Activated CD4-positive, alpha-beta T cell treated with anti-CD3 and anti-CD28 coated beads for 36 hours (primary cell): ENCODE data around the gene XPC. TPM values are rescaled to one million over a fixed set of nuclear protein-coding genes. Genes with fewer than 3 reads are reported as not detected.
"Not testable (repeated sequence)": the region's sequence is repeated elsewhere in the genome, so short reads cannot be mapped to it uniquely, and the experiment has no call there.

Source experiments
- ATAC-seq: fragments of 200-7000 bp; cut with Tn5 transposase; one replicate; pipeline ENCODE4 v1.10.0; 2021; ENCODE audit warnings: mild to moderate bottlenecking, moderate library complexity
- CTCF ChIA-PET: fragments of 350-600 bp; sonication (Branson Sonifier 250); formaldehyde crosslinking; loops from one replicate; lab custom pipeline; 2021; ENCODE audit warnings: antibody characterized with exemption; lab: Charles Lee
- POLR2A ChIA-PET: fragments of 350-600 bp; sonication (Branson Sonifier 250); formaldehyde crosslinking; loops from one replicate; lab custom pipeline; 2021; ENCODE audit warnings: antibody characterized with exemption, inconsistent platforms; lab: Charles Lee
- DNase-seq: peaks from one replicate; pipeline ENCODE4 v3.0.0-alpha.2; 2020
- H3K27ac Mint-ChIP-seq: one replicate; pipeline ENCODE4 v1.8.0; 2021; ENCODE audit warnings: mixed read lengths
- H3K27me3 Mint-ChIP-seq: one replicate; pipeline ENCODE4 v1.8.0; 2021; ENCODE audit warnings: mixed read lengths
- H3K36me3 Mint-ChIP-seq: one replicate; pipeline ENCODE4 v1.8.0; 2021; ENCODE audit warnings: low read depth, mixed read lengths
- H3K4me1 Mint-ChIP-seq: one replicate; pipeline ENCODE4 v1.8.0; 2021; ENCODE audit warnings: mixed read lengths
- H3K4me3 Mint-ChIP-seq: one replicate; pipeline ENCODE4 v1.8.0; 2021; ENCODE audit warnings: mild to moderate bottlenecking, moderate library complexity, mixed read lengths
- H3K9me3 Mint-ChIP-seq: one replicate; pipeline ENCODE4 v1.8.0; 2021; ENCODE audit warnings: low read depth, mixed read lengths
- intact Hi-C, 2 experiments: fragments of 100-400 bp; cut with DNase I in 1 of 2; cut with micrococcal nuclease in 1 of 2; formaldehyde crosslinking; loops; one replicate each; pipeline versions ENCODE4 v1.14.2 to v1.15.1; 2022 to 2024; cut with DNase I, micrococcal nuclease
- total RNA-seq, 2 experiments: library from RNA; stranded (reverse); gene quantifications; one replicate each; pipeline ENCODE4 v1.2.3, GENCODE V29; 2021

XPC gene
- total RNA-seq, 2 experiments from 2014 or later: 24.3 to 24.7 TPM

DNA sequence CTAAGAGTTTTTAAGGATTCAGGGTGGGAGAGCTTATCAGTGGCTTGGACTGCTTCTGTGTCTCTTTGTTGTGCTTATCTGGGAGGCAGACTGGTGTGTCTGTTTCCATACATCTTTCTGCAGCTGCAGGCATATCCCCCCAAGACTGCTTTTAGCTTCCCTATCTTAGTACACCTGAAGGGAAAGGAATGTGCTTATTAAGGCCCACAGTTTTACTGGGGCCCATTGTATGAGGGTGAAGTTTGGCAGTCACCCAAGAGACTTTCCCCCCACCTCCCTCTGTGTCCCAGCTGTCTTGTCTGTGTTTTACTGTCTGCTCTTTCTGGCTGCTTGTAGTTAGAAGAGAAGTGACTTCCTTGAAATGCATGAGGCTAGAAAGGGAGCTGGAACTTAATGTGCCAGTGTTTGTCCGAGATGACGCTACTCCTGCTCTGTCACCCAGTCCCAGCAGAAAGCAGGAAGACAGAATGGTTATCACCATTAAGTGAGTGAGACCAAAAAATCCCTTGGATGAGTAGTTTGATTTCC, 57.4 kb downstream of the XPC start:
- not testable (repeated sequence) for DNase-seq, ATAC-seq

DNA sequence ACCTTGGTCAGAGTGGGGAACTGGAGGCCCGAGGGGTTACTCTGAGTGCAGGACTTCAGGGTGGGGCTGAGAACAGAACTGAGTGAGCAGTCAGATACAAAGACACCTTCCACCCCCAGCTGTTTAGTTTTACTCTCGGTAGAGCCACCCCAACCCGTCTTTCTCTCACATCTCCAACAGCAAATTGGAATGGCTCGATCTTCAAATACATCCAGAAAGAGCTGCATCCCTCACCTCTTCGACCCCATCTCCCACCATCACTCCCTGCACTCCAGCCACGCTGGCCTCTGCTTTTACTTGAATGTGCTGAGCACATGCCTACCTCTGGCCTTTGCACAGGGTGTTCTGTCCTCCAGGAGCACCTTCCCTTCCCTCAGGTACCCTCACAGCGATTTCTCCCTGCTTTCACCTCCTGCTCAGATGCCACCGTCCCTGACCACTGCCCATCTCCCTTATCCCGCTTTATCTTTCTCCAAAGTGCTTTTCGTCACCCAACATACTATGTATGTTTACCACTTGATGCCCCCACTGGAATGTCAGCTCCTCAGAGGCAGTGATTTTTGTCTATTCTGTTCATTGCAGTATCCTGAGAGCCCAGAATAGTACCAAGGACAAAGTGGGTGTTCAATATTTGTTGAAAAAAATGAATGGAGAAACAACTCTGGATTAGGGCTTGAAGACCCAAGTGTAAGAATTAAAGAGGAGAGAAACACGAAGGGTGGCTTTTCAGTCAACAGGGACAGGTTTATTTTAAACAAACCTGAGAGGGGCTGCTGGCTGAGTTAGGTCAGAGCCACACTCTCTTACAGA, 58.1 kb downstream of the XPC start:
- peaks cover 42% of the 10 kb centered on the region for H3K36me3 Mint-ChIP-seq
- intact Hi-C loops: loop anchor here in 1 of 2 experiments (5.0 to 10.0 kb wide), 4 partner anchors 468 to 1108 kb away; partner anchors contain the start of genes MRPS25 and NUP210
- POLR2A ChIA-PET: no interaction called here

More for the DNA sequence above, 57.4 kb downstream of the XPC start:
- POLR2A ChIA-PET: interaction anchor here (1.0 kb wide), 1 partner anchor 58 kb away, joined by 3 read pairs; the partner anchor contains the start of genes LSM3 and XPC
- intact Hi-C loops: loop anchor here in 1 of 2 experiments (5.0 to 10.0 kb wide), 4 partner anchors 469 to 1109 kb away; partner anchors contain the start of genes MRPS25 and NUP210
- not testable (repeated sequence) for H3K27me3 Mint-ChIP-seq, H3K4me3 Mint-ChIP-seq, H3K9me3 Mint-ChIP-seq, H3K27ac Mint-ChIP-seq
- H3K4me1 Mint-ChIP-seq: peaks cover 37% of the 10 kb centered on the region
- CTCF ChIA-PET: interaction anchor here (1.1 kb wide), 1 partner anchor 58 kb away, joined by 4 read pairs; the partner anchor contains the start of gene LSM3
- H3K36me3 Mint-ChIP-seq: peaks cover 41% of the 10 kb centered on the region

DNA sequence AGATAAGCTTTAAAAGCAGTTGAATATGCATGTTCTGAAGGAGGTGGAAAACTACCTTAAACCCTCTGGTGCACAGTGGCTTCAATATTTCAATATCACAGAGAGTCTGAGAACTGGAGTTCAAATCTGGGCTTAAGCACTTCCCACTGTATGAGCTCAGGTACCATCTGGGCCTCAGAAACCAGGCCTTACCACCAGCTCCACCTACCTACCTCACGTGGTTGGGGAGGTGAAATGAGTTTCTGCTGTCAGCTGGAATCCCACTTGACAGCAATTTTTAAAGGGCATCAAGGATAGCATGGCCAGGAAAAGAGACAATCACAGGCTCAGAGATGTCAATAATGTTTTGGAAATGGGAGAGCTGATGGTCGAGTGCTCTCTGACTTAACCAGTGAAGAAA, 58.8 kb downstream of the XPC start:
- intact Hi-C loops: loop anchor here in 1 of 2 experiments (5.0 to 10.0 kb wide), 4 partner anchors 467 to 1107 kb away; partner anchors contain the start of genes MRPS25 and NUP210

More for the DNA sequence above, 58.1 kb downstream of the XPC start:
- H3K4me3 Mint-ChIP-seq: no peak overlapping the region
- H3K9me3 Mint-ChIP-seq: no peaks in the 10 kb centered on the region
- H3K27ac Mint-ChIP-seq: peak overlapping the region; percentile 35
- H3K27me3 Mint-ChIP-seq: no peaks in the 10 kb centered on the region
- ATAC-seq (no peak), DNase-seq (no peak)
- CTCF ChIA-PET: no interaction called here
- peaks cover 35% of the 10 kb centered on the region for H3K4me1 Mint-ChIP-seq

DNA sequence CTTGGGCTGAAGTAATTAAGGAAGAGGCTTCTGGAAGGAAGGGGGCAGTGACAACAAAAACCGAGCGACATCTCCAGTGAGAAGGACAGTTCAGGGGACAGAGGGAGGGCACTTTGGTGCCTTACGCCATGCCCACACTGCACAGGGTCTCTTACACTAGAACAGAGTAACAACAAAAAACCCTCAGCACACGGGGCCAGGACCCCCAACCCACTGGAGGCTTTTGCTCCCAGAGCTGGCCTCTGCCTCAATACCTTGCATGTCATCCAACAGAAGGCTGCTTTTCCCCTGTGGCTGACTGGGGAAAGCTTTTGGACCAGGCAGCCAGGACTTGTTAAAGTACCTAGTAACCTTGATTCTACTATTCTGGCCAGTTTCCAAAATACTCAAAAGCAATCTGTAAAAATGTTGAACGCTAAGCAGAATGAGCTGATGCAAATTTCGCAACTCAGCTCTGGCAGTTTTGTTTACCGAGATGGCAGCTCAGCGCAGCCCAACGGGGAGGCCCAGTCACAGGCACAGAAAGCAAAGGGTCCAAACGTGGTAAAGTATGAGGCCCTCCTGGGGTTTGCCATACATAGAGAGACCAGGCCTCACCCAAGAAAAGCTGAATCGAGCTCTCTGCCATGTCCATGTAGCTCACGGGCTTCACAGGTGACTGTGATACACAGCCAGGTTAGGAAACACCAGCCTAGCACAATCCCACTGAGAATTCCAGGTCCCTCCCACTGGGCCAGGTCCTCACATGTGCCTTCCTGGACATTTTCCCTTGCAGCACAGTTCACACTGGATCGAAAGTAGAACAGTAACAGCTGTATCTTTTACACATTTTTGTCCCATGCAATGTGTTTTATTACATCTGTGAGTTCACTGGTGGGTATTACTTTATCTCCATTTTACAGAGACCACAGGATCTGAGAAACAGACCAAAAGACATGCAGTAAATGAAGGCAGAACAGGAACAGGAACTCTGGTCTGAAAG, 59.7 kb downstream of the XPC start:
- no peaks in the 10 kb centered on the region for H3K27me3 Mint-ChIP-seq
- ChIA-PET CTCF (interaction anchor here (0.8 kb wide), 1 partner anchor 71 kb away, joined by 3 read pairs; no protein-coding TSS in a partner anchor), POLR2A (no interaction called here)
- no peak overlapping the region for H3K27ac Mint-ChIP-seq
- intact Hi-C loops: no loop called here
- ATAC-seq (no peak), DNase-seq (no peak)
- peaks cover 49% of the 10 kb centered on the region for H3K36me3 Mint-ChIP-seq
- H3K9me3 Mint-ChIP-seq: no peaks in the 10 kb centered on the region
- H3K4me3 Mint-ChIP-seq: no peak overlapping the region
- peaks cover 32% of the 10 kb centered on the region for H3K4me1 Mint-ChIP-seq

More for the DNA sequence above, 58.8 kb downstream of the XPC start:
- Mint-ChIP-seq H3K4me3 (no peak overlapping the region), H3K9me3 (no peaks in the 10 kb centered on the region), H3K4me1 (peaks cover 35% of the 10 kb centered on the region), H3K36me3 (peaks cover 48% of the 10 kb centered on the region), H3K27ac (no peak overlapping the region), H3K27me3 (no peaks in the 10 kb centered on the region)
- ChIA-PET POLR2A (no interaction called here), CTCF (interaction anchor here (0.8 kb wide), 1 partner anchor 72 kb away, joined by 3 read pairs; no protein-coding TSS in a partner anchor)
- DNase-seq (no peak), ATAC-seq (no peak)

DNA sequence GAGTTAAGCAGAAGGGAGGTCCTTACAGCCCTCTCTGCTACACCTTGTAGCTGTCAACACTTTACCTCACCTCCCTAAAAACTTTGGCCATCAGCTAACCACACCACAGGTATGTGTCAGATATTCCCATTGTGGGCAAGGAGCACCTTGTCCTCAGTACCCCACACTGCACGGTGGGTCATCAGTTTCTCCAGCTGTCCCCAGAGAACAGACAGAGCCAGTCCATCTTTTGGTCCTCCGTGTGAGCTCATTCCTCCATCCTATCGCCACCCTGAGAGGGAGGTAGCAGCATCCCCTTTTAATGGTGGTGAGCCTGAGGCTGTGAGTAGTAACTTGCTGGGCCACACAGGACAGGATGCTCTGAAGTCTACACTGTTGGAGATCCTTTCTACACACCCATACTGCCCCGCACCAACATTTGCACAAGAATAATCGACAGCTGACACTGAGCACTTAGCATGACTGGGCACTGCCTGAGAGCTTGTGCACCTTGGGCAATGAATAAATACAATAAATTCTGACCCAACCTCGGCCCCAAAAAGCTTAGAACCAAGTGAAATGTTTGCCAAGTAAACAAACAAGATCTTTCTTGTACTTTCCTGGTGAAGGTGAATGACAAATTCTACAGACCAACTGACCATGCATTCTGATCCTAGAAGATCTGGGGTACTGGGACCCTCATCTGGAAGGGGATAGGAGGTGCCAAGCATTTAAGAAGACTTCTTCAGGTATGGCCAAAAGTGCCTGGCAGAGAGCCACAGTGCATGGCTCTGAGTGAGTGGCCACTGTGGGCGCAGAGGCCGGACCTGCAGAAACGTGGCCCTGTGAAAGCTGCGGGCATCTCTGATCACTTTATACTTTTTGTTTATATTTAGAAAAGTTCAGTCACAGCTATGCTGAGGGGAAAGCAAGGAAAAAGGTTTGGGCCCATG, 60.7 kb downstream of the XPC start:
- Mint-ChIP-seq H3K4me3 (no peak overlapping the region), H3K27me3 (no peaks in the 10 kb centered on the region), H3K4me1 (peaks cover 23% of the 10 kb centered on the region), H3K27ac (no peak overlapping the region), H3K36me3 (peaks cover 55% of the 10 kb centered on the region), H3K9me3 (no peaks in the 10 kb centered on the region)
- POLR2A ChIA-PET: no interaction called here
- ATAC-seq: no peak
- no peak for DNase-seq
- intact Hi-C loops: no loop called here
- CTCF ChIA-PET: no interaction called here

DNA sequence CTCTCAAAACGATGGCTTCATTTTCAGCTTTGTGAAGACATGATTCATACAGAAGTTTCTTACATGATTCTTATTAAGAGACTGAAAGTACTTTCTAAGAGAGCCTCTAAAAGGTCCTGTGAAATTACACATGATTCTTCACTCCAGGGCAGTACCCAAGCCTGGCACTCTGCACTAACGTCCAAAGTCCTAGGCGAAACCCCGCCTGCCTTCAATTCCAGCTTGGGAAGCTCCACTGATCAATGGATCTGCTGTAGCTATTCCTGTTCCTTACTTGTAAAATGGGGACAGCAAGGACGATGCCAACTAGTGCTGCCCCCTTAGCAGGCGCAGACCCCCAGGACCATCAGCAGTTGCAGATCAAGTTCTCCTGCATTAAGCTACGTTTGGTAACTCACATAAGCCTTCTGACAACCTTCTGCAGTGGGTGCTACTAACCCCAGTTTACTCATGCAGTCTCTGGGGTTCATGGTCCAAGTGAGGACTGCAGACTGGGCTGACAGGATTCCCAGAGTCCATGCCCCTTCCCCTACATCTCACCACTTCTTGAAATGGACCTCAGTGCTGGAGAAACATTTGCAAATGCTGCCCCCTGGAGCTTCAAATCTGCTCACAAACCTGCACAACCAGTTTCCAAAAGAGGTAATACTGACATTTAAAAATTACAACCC, 64.3 kb downstream of the XPC start:
- H3K4me1 Mint-ChIP-seq: no peaks in the 10 kb centered on the region
- ChIA-PET CTCF (interaction anchor here (1.3 to 2.2 kb wide), 2 partner anchors 10 to 217 kb away, joined by 7 to 8 read pairs; partner anchors contain the start of genes CHCHD4 and TMEM43), POLR2A (no interaction called here)
- no peaks in the 10 kb centered on the region for H3K9me3 Mint-ChIP-seq
- ATAC-seq: no peak
- no peak overlapping the region for H3K4me3 Mint-ChIP-seq
- H3K27me3 Mint-ChIP-seq: no peaks in the 10 kb centered on the region
- H3K27ac Mint-ChIP-seq: no peak overlapping the region
- no peak for DNase-seq
- H3K36me3 Mint-ChIP-seq: peaks cover 43% of the 10 kb centered on the region
- intact Hi-C loops: loop anchor here in 1 of 2 experiments (1.0 kb wide), 1 partner anchor 218 kb away; no protein-coding TSS in a partner anchor

DNA sequence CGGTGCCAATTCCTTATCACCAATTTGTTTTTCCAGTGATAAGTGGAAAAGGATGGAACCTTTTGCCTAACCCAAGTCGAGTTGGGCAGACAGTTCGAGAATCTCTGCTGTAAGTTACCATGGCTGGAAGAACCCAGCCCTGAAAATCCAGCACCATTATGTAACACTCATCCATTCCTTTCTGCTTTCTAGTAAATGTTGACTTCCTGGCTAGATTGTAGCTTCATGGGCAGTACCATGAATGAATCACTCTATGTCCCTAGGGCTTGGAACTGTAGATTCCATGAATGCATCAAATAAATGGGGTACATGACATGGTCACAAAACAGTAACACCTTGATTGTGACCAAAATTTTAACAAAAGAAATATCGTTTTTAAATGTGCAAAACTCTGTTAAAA, 67.7 kb downstream of the XPC start:
- Mint-ChIP-seq H3K36me3 (peaks cover 36% of the 10 kb centered on the region), H3K27me3 (no peaks in the 10 kb centered on the region), H3K4me3 (no peak overlapping the region), H3K4me1 (no peaks in the 10 kb centered on the region), H3K9me3 (no peaks in the 10 kb centered on the region), H3K27ac (no peak overlapping the region)
- CTCF ChIA-PET: interaction anchor here (0.6 to 1.2 kb wide), 2 partner anchors 173 to 215 kb away, joined by 3 to 5 read pairs; no protein-coding TSS in a partner anchor
- DNase-seq: no peak
- no peak for ATAC-seq
- intact Hi-C loops: no loop called here
- POLR2A ChIA-PET: no interaction called here

DNA sequence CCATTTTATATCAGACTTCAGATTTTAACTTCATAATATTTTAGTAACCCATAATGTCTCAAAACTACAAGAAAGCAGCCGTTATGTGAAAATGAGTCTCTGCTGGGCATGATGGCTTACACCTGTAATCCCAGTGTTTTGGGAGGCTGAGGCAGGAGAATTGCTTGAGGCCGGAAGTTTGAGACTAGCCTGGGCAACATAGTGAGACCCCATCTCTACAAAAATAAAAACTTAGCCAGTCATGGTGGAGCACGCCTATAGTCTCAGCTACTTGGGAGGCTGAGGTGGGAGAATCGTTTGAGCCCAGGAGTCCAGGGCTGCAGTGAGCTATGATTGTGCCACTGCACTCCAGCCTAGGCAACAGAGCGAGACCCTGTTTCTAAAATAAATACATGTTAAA, 68.6 kb downstream of the XPC start:
- H3K4me3 Mint-ChIP-seq, DNase-seq, intact Hi-C loops, H3K27ac Mint-ChIP-seq, H3K27me3 Mint-ChIP-seq, CTCF ChIA-PET, H3K4me1 Mint-ChIP-seq, ATAC-seq, H3K9me3 Mint-ChIP-seq, POLR2A ChIA-PET: not testable (repeated sequence)
- peaks cover 33% of the 10 kb centered on the region for H3K36me3 Mint-ChIP-seq

DNA sequence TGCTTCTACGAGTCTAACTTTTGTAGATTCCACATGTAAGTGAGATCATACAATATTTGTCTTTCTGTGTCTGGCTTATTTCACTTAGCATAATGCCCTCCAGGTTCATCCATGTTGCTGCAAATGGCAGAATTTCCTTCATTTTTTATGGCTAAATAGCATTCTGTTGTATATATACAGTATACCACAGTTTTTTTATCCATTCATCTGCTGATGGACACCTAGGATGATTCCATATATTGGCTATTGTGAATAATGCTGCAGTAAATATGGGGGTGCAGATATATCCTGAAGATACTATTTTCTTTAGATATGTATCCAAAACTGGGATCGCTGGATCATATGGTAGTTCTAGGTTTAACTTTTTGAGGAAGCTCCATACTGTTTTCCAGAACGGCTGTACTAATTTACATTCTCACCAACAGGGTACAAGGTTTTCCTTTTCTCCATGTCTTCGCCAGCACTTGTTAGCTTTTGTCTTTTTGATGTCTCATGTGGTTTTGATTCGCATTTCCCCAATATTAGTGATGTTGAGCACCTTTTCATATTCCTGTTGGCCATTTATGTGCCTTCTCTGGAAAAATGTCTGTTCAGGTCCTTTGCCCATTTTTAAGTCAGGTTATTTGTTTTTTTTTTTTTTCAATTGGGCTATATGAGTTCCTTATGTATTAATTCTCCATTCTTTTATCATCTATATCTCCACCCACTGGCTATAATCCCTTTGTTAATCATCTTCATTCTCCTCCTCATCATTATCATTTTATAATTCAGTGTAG, 80.6 kb downstream of the XPC start:
- DNase-seq (no peak), ATAC-seq (no peak)
- Mint-ChIP-seq H3K9me3 (peaks cover 10% of the 10 kb centered on the region), H3K4me1 (no peaks in the 10 kb centered on the region), H3K27ac (no peak overlapping the region), H3K36me3 (no peaks in the 10 kb centered on the region), H3K27me3 (peaks cover 17% of the 10 kb centered on the region), H3K4me3 (no peak overlapping the region)
- POLR2A ChIA-PET: no interaction called here
- intact Hi-C loops: no loop called here
- CTCF ChIA-PET: no interaction called here
